IMR-90 (cell line): ENCODE results near the gene MYT1. TPM values are rescaled to one million over a fixed set of nuclear protein-coding genes. Genes with fewer than 3 reads are reported as not detected.

Experiments used
- ATAC-seq: fragments of 200-7000 bp; cut with Tn5 transposase; 2 replicates; pipeline ENCODE4 v1.9.1; 2020; ENCODE audit warnings: low read depth, mild to moderate bottlenecking, moderate library complexity
- BruUV-seq: library from RNA; stranded (reverse); fragments of 400-500 nt; replicated peaks from 2 replicates; lab custom pipeline; 2021; lab: Mats Ljungman, UMichigan
- CTCF ChIA-PET: fragments of 300-600 bp; formaldehyde crosslinking; extraction: SDS; loops from one replicate; lab custom pipeline; 2021; ENCODE audit warnings: antibody characterized with exemption; lab: Yijun Ruan, JAX
- POLR2A ChIA-PET: fragments of 300-600 bp; sonication (Branson Sonifier 250); formaldehyde crosslinking; loops from one replicate; lab custom pipeline; 2022; ENCODE audit warnings: antibody characterized with exemption; ENCODE audit not compliant: unreplicated experiment; lab: Charles Lee
- DNase-seq: peaks from one replicate; pipeline ENCODE4 v3.0.0; 2013
- H2AFZ ChIP-seq: replicated peaks from 2 replicates; pipeline ENCODE3; 2013; ENCODE audit warnings: low read length, mild to moderate bottlenecking; ENCODE audit not compliant: poor library complexity
- H2AK5ac ChIP-seq: 2 replicates; pipeline ENCODE4 v1.6.1; 2013; ENCODE audit warnings: low read depth, low read length, inconsistent platforms
- H2AK9ac ChIP-seq: replicated peaks from 2 replicates; pipeline ENCODE3; 2013; ENCODE audit warnings: mild to moderate bottlenecking, low read depth, low read length, moderate library complexity; ENCODE audit not compliant: poor library complexity
- H2BK120ac ChIP-seq: 2 replicates; pipeline ENCODE4 v1.6.1; 2013; ENCODE audit warnings: low read depth, low read length, inconsistent platforms
- H2BK15ac ChIP-seq: 3 replicates; pipeline ENCODE4 v1.6.1; 2013; ENCODE audit warnings: low read depth, low read length, inconsistent platforms
- H2BK20ac ChIP-seq: 2 replicates; pipeline ENCODE4 v1.6.1; 2013; ENCODE audit warnings: low read depth, mild to moderate bottlenecking, inconsistent platforms, low read length, moderate library complexity
- H2BK5ac ChIP-seq: 2 replicates; pipeline ENCODE4 v1.6.1; 2013; ENCODE audit warnings: mild to moderate bottlenecking, low read depth, low read length, inconsistent platforms; ENCODE audit not compliant: poor library complexity, severe bottlenecking
- H3K14ac ChIP-seq: replicated peaks from 2 replicates; pipeline ENCODE4 v1.6.1; 2013; ENCODE audit warnings: low read depth, low read length, inconsistent platforms
- H3K18ac ChIP-seq: 2 replicates; pipeline ENCODE4 v1.6.1; 2013; ENCODE audit warnings: low read depth, low read length, control low read depth
- H3K23ac ChIP-seq: 2 replicates; pipeline ENCODE4 v1.6.1; 2013; ENCODE audit warnings: low read depth, low read length, inconsistent platforms
- H3K27ac ChIP-seq: 2 replicates; pipeline ENCODE4 v1.5.1; 2013; ENCODE audit warnings: mild to moderate bottlenecking, control low read depth, low read length; ENCODE audit not compliant: insufficient read depth
- H3K27me3 ChIP-seq: 2 replicates; pipeline ENCODE4 v1.6.1; 2013; ENCODE audit warnings: low read length; ENCODE audit not compliant: control insufficient read depth, insufficient read depth
- H3K36me3 ChIP-seq: 2 replicates; pipeline ENCODE4 v1.6.1; 2013; ENCODE audit warnings: low read length, mixed read lengths; ENCODE audit not compliant: control insufficient read depth, insufficient read depth
- H3K4ac ChIP-seq: 2 replicates; pipeline ENCODE4 v1.6.1; 2013; ENCODE audit warnings: low read depth, low read length, inconsistent platforms
- H3K4me1 ChIP-seq: 2 replicates; pipeline ENCODE4 v1.6.1; 2013; ENCODE audit warnings: low read length, mixed read lengths; ENCODE audit not compliant: control insufficient read depth, insufficient read depth
- H3K4me2 ChIP-seq: 2 replicates; pipeline ENCODE4 v1.6.1; 2013; ENCODE audit warnings: low read depth, mild to moderate bottlenecking, control low read depth, low read length, moderate library complexity
- H3K4me3 ChIP-seq: 2 replicates; pipeline ENCODE4 v1.5.1; 2013; ENCODE audit warnings: low read depth, mild to moderate bottlenecking, control low read depth, low read length, moderate library complexity; ENCODE audit not compliant: insufficient read depth
- H3K56ac ChIP-seq: 2 replicates; pipeline ENCODE4 v1.6.1; 2013; ENCODE audit warnings: low read length, inconsistent platforms; ENCODE audit not compliant: insufficient read depth; ENCODE audit errors: extremely low read depth
- H3K79me1 ChIP-seq, 2 experiments: 2 replicates each; pipeline ENCODE4 v1.6.1; 2013; ENCODE audit warnings: low read length in 2 of 2, inconsistent platforms in 1 of 2, low read depth in 1 of 2
- H3K9ac ChIP-seq: 2 replicates; pipeline ENCODE4 v1.6.1; 2013; ENCODE audit warnings: low read depth, low read length, control low read depth
- H3K9me1 ChIP-seq: 2 replicates; pipeline ENCODE4 v1.6.1; 2013; ENCODE audit warnings: low read length, inconsistent platforms; ENCODE audit not compliant: insufficient read depth
- H3K9me3 ChIP-seq: 2 replicates; pipeline ENCODE4 v1.6.1; 2013; ENCODE audit warnings: low read length; ENCODE audit not compliant: control insufficient read depth, insufficient read depth
- H4K20me1 ChIP-seq: 2 replicates; pipeline ENCODE4 v1.6.1; 2013; ENCODE audit warnings: low read length, inconsistent platforms; ENCODE audit not compliant: insufficient read depth
- H4K5ac ChIP-seq: 2 replicates; pipeline ENCODE4 v1.6.1; 2013; ENCODE audit warnings: mild to moderate bottlenecking, low read depth, low read length, control low read depth
- H4K8ac ChIP-seq, 2 experiments: 2 replicates each; pipeline ENCODE4 v1.6.1; 2013; ENCODE audit warnings: low read depth in 2 of 2, low read length in 2 of 2, control low read depth in 1 of 2, inconsistent platforms in 1 of 2
- H4K91ac ChIP-seq: 2 replicates; pipeline ENCODE4 v1.6.1; 2013; ENCODE audit warnings: low read depth, low read length, inconsistent platforms; ENCODE audit not compliant: insufficient read depth
- BHLHE40 ChIP-seq: fragments of 150-350 bp; IDR thresholded peaks from 2 replicates; pipeline ENCODE4 v1.6.1; 2016; ENCODE audit warnings: mild to moderate bottlenecking, low read depth, low read length
- CHD1 ChIP-seq: IDR thresholded peaks from 2 replicates; pipeline ENCODE4 v1.6.1; 2012; ENCODE audit warnings: low read depth, low read length, improper control_type of control experiment
- CTCF ChIP-seq: conservative IDR thresholded peaks from 2 replicates; pipeline ENCODE4 v1.5.1; 2012; ENCODE audit warnings: mild to moderate bottlenecking, low read depth, low read length, improper control_type of control experiment
- MAFK ChIP-seq: IDR thresholded peaks from 2 replicates; pipeline ENCODE4 v1.6.1; 2012; ENCODE audit warnings: low read depth, low read length, improper control_type of control experiment
- MAZ ChIP-seq: IDR thresholded peaks from 2 replicates; pipeline ENCODE4 v1.6.1; 2012; ENCODE audit warnings: low read depth, mild to moderate bottlenecking, low read length, improper control_type of control experiment, moderate library complexity, borderline replicate concordance
- MXI1 ChIP-seq: IDR thresholded peaks from 2 replicates; pipeline ENCODE4 v1.6.1; 2012; ENCODE audit warnings: low read depth, mild to moderate bottlenecking, low read length, moderate library complexity, borderline replicate concordance
- NFE2L2 ChIP-seq: fragments of 150-350 bp; IDR thresholded peaks from 2 replicates; pipeline ENCODE4 v1.6.1; 2016; ENCODE audit warnings: low read depth, mild to moderate bottlenecking, low read length
- POLR2A ChIP-seq: IDR thresholded peaks from 2 replicates; pipeline ENCODE4 v1.6.1; 2012; ENCODE audit warnings: mild to moderate bottlenecking, low read depth, low read length
- RCOR1 ChIP-seq: IDR thresholded peaks from 2 replicates; pipeline ENCODE4 v1.6.1; 2012; ENCODE audit warnings: mild to moderate bottlenecking, low read length, improper control_type of control experiment; ENCODE audit not compliant: insufficient replicate concordance
- USF2 ChIP-seq: fragments of 150-350 bp; IDR thresholded peaks from 2 replicates; pipeline ENCODE4 v1.6.1; 2017; ENCODE audit warnings: mild to moderate bottlenecking, antibody characterized with exemption, low read length, low read depth
- WGBS, 2 experiments: methylation state at CpG; one replicate each; pipeline versions ENCODE4 v1.1.5 to v1.1.7; 2013; ENCODE audit warnings: missing lambda C conversion rate in 2 of 2; ENCODE audit not compliant: insufficient read length in 1 of 2; ENCODE audit errors: extremely low coverage in 2 of 2; 5-methylcytosine and 5-hydroxymethylcytosine counted together
- dilution Hi-C: fragments of 300-500 bp; cut with HindIII; formaldehyde crosslinking; loops from one replicate; pipeline ENCODE4 v1.14.3; 2018; ENCODE audit warnings: low sequenced_read_pairs; ENCODE audit not compliant: unreplicated experiment
- in situ Hi-C: fragments of 300-500 bp; cut with MboI; formaldehyde crosslinking; loops from 3 replicates; pipeline ENCODE4 v1.14.3; 2019; ENCODE audit warnings: low sequenced_read_pairs, inconsistent platforms, mixed read lengths
- intact Hi-C: fragments of 100-400 bp; cut with micrococcal nuclease; formaldehyde crosslinking; loops from 2 replicates; pipeline ENCODE4 v1.10.0; 2022
- polyA plus RNA-seq, 3 experiments: library from polyadenylated mRNA; depleted of rRNA; stranded (reverse); fragments of >200 nt; gene quantifications; 2 replicates each; pipeline ENCODE4 v1.2.3, GENCODE V29; 2012; ENCODE audit warnings: low replicate concordance in 1 of 3
- total RNA-seq: library from RNA; depleted of rRNA; stranded (reverse); fragments of >200 nt; gene quantifications from 2 replicates; pipeline ENCODE4 v1.2.3, GENCODE V29; 2012

MYT1 gene
- total and polyA plus RNA-seq, 2 of the 4 experiments (the other 2 are of a cell fraction) = not detected

GRCh38 chr20:64169091-64169560 is 4.9 kb downstream of the MYT1 start:
- TF ChIP-seq CTCF = no peak
- no peak for TF ChIP-seq NFE2L2
- TF ChIP-seq POLR2A = no peak
- no peak for TF ChIP-seq MXI1
- TF ChIP-seq MAZ = no peak
- no peak for TF ChIP-seq RCOR1
- no peak for TF ChIP-seq MAFK
- TF ChIP-seq USF2 = no peak
- no peak for TF ChIP-seq CHD1
- no peak for TF ChIP-seq BHLHE40

More at GRCh38 chr20:64169091-64169560, 4.9 kb downstream of the MYT1 start:
- no peaks in the 10 kb centered on the region for H3K9me3 ChIP-seq
- H3K9me1 ChIP-seq = no peaks in the 10 kb centered on the region
- H3K18ac ChIP-seq = no peak overlapping the region
- H3K23ac ChIP-seq = no peak overlapping the region
- H3K27me3 ChIP-seq = peaks cover 55% of the 10 kb centered on the region
- H2BK5ac ChIP-seq = no peak overlapping the region
- H3K4me2 ChIP-seq = no peak overlapping the region
- H4K20me1 ChIP-seq = no peaks in the 10 kb centered on the region
- 71% methylated on average over 10 of the region's 10 CpGs; no CpG with 5 or more reads in 1 of the 2 experiments for WGBS, 2 experiments
- BruUV-seq = no TSS peak
- DNase-seq (no peak), ATAC-seq (no peak)
- no peak overlapping the region for H2BK20ac ChIP-seq
- no peaks in the 10 kb centered on the region for H3K36me3 ChIP-seq
- H3K27ac ChIP-seq = no peak overlapping the region
- dilution Hi-C loops = no loop called here
- no peak overlapping the region for H2AK5ac ChIP-seq
- H3K79me1 ChIP-seq = no peaks in the 10 kb centered on the region
- no peak overlapping the region for H3K56ac ChIP-seq
- no peak overlapping the region for H2AK9ac ChIP-seq
- H3K4me1 ChIP-seq = no peaks in the 10 kb centered on the region
- no peak overlapping the region for H4K91ac ChIP-seq
- H2AFZ ChIP-seq = no peak overlapping the region
- H4K8ac ChIP-seq = no peak overlapping the region
- H4K5ac ChIP-seq = no peak overlapping the region
- H2BK120ac ChIP-seq = no peak overlapping the region
- H3K9ac ChIP-seq = no peak overlapping the region
- ChIA-PET POLR2A (no interaction called here), CTCF (no interaction called here)
- H2BK15ac ChIP-seq = no peak overlapping the region
- intact Hi-C loops = no loop called here
- no peak overlapping the region for H3K4ac ChIP-seq
- H3K4me3 ChIP-seq = no peak overlapping the region
- no peak overlapping the region for H3K14ac ChIP-seq
- in situ Hi-C loops = no loop called here
